Measurements from ENCODE around the gene PRDM10. TPM values are rescaled to one million over a fixed set of nuclear protein-coding genes. Genes with fewer than 3 reads are reported as not detected.
A peak's percentile ranks its signal among the peaks of the same experiment; 100 is the strongest.

The PRDM10 gene
- total and polyA plus RNA-seq, 2 donors (not counting 1 experiment from before 2014, with no cell fraction given): 2.5 to 2.9 TPM

DNA sequence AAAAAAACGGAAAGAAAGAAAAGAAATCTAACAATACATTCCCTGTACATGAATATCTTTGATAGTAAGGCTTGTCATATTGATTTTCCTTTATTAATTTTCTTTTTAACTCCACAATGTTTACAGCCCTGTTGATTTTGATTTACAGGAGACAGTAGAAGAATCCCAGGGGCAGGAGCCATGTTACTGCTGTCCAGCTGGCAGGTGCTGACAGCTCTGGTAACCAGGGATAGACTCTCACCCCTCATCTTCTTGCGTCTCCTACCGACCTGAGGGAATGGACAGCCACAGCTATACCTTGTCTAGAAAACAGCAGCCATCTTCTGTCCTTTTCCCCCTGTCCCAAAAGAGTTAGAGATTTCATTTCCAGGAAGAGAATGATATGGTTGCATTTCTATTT lies 37.4 kb downstream of the PRDM10 start:
- no peak overlapping the region for H3K27ac ChIP-seq (ENCODE audit: insufficient read depth, low read length)
- H3K36me3 ChIP-seq (ENCODE audit: control insufficient read depth, insufficient read depth, low read length): peaks cover 1% of the 10 kb centered on the region
- no peak for DNase-seq (ENCODE audit: low read depth in 2 of 2)
- H2AFZ ChIP-seq (ENCODE audit: low read length): no peak overlapping the region
- no peaks in the 10 kb centered on the region for H3K9me3 ChIP-seq (ENCODE audit: control insufficient read depth, insufficient read depth, low read depth, low read length)
- H3K4me2 ChIP-seq (ENCODE audit: extremely low read depth, insufficient read depth, low read length): no peak overlapping the region
- no peaks in the 10 kb centered on the region for H3K79me2 ChIP-seq (ENCODE audit: control insufficient read depth, insufficient read depth, low read length)
- no peak for TF ChIP-seq EZH2 (IDR thresholded peaks at IDR 0.05; ENCODE audit: low read length, missing control alignments)
- TF ChIP-seq, protein P1, sequence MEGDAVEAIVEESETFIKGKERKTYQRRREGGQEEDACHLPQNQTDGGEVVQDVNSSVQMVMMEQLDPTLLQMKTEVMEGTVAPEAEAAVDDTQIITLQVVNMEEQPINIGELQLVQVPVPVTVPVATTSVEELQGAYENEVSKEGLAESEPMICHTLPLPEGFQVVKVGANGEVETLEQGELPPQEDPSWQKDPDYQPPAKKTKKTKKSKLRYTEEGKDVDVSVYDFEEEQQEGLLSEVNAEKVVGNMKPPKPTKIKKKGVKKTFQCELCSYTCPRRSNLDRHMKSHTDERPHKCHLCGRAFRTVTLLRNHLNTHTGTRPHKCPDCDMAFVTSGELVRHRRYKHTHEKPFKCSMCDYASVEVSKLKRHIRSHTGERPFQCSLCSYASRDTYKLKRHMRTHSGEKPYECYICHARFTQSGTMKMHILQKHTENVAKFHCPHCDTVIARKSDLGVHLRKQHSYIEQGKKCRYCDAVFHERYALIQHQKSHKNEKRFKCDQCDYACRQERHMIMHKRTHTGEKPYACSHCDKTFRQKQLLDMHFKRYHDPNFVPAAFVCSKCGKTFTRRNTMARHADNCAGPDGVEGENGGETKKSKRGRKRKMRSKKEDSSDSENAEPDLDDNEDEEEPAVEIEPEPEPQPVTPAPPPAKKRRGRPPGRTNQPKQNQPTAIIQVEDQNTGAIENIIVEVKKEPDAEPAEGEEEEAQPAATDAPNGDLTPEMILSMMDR (conservative IDR thresholded peaks at IDR 0.05 in 1 of 2, IDR thresholded peaks at IDR 0.05 in 1 of 2; ENCODE audit: low read depth in 1 of 2, low read length in 2 of 2): no peak
- H3K4me1 ChIP-seq (ENCODE audit: control insufficient read depth, extremely low read depth, insufficient read depth, low read length): peaks cover 5% of the 10 kb centered on the region
- H3K27me3 ChIP-seq (ENCODE audit: control insufficient read depth, insufficient read depth, low read length): no peaks in the 10 kb centered on the region
- no peak overlapping the region for H3K4me3 ChIP-seq (replicated peaks in 1 of 4; ENCODE audit: control extremely low read depth in 1 of 4, insufficient read depth in 1 of 4, low read depth in 3 of 4, low read length in 4 of 4)
- H4K20me1 ChIP-seq (ENCODE audit: control insufficient read depth, extremely low read depth, insufficient read depth, low read length): no peaks in the 10 kb centered on the region
- H3K9ac ChIP-seq (ENCODE audit: insufficient read depth, low read length): no peak overlapping the region

- H3K27ac ChIP-seq (ENCODE audit: insufficient read depth, low read length): peak overlapping the region; percentile 30
Measured at GRCh38 chr11:129960216-129961214, 42.1 kb downstream of the PRDM10 start.

GRCh38 chr11:129959687-129960086 lies 42.9 kb downstream of the PRDM10 start:
- no peak overlapping the region for H3K4me2 ChIP-seq (ENCODE audit: extremely low read depth, insufficient read depth, low read length)
- no peaks in the 10 kb centered on the region for H3K27me3 ChIP-seq (ENCODE audit: control insufficient read depth, insufficient read depth, low read length)
- no peaks in the 10 kb centered on the region for H4K20me1 ChIP-seq (ENCODE audit: control insufficient read depth, extremely low read depth, insufficient read depth, low read length)
- H3K36me3 ChIP-seq (ENCODE audit: control insufficient read depth, insufficient read depth, low read length): peaks cover 3% of the 10 kb centered on the region
- H3K79me2 ChIP-seq (ENCODE audit: control insufficient read depth, insufficient read depth, low read length): no peaks in the 10 kb centered on the region
- H3K4me3 ChIP-seq (replicated peaks in 1 of 4; ENCODE audit: control extremely low read depth in 1 of 4, insufficient read depth in 1 of 4, low read depth in 3 of 4, low read length in 4 of 4): no peak overlapping the region
- H3K4me1 ChIP-seq (ENCODE audit: control insufficient read depth, extremely low read depth, insufficient read depth, low read length): peaks cover 8% of the 10 kb centered on the region
- H3K9me3 ChIP-seq (ENCODE audit: control insufficient read depth, insufficient read depth, low read depth, low read length): no peaks in the 10 kb centered on the region
- no peak overlapping the region for H3K27ac ChIP-seq (ENCODE audit: insufficient read depth, low read length)
- TF ChIP-seq EZH2 (IDR thresholded peaks at IDR 0.05; ENCODE audit: low read length, missing control alignments): no peak
- TF ChIP-seq, protein P1 (conservative IDR thresholded peaks at IDR 0.05 in 1 of 2, IDR thresholded peaks at IDR 0.05 in 1 of 2; ENCODE audit: low read depth in 1 of 2, low read length in 2 of 2): no peak
- no peak for DNase-seq (ENCODE audit: low read depth in 2 of 2)
- no peak overlapping the region for H2AFZ ChIP-seq (ENCODE audit: low read length)
- H3K9ac ChIP-seq (ENCODE audit: insufficient read depth, low read length): no peak overlapping the region

More at GRCh38 chr11:129960216-129961214, 42.1 kb downstream of the PRDM10 start:
- TF ChIP-seq EZH2 (IDR thresholded peaks at IDR 0.05; ENCODE audit: low read length, missing control alignments): no peak
- TF ChIP-seq, protein P1 (conservative IDR thresholded peaks at IDR 0.05 in 1 of 2, IDR thresholded peaks at IDR 0.05 in 1 of 2; ENCODE audit: low read depth in 1 of 2, low read length in 2 of 2): no peak
- peak; percentile 94 to 95 for DNase-seq (ENCODE audit: low read depth in 2 of 2)
- Histone ChIP-seq H2AFZ (ENCODE audit: low read length) (no peak overlapping the region), H3K4me1 (ENCODE audit: control insufficient read depth, extremely low read depth, insufficient read depth, low read length) (peaks cover 8% of the 10 kb centered on the region), H3K79me2 (ENCODE audit: control insufficient read depth, insufficient read depth, low read length) (no peaks in the 10 kb centered on the region), H3K27me3 (ENCODE audit: control insufficient read depth, insufficient read depth, low read length) (no peaks in the 10 kb centered on the region), H3K4me3 (replicated peaks in 1 of 4; ENCODE audit: control extremely low read depth in 1 of 4, insufficient read depth in 1 of 4, low read depth in 3 of 4, low read length in 4 of 4) (no peak overlapping the region), H3K9me3 (ENCODE audit: control insufficient read depth, insufficient read depth, low read depth, low read length) (no peaks in the 10 kb centered on the region), H3K9ac (ENCODE audit: insufficient read depth, low read length) (no peak overlapping the region), H3K36me3 (ENCODE audit: control insufficient read depth, insufficient read depth, low read length) (peaks cover 3% of the 10 kb centered on the region), H3K4me2 (ENCODE audit: extremely low read depth, insufficient read depth, low read length) (peak overlapping the region; percentile 62), H4K20me1 (ENCODE audit: control insufficient read depth, extremely low read depth, insufficient read depth, low read length) (no peaks in the 10 kb centered on the region)

Data from fibroblast of lung (primary cell).